ENCODE measurements around the gene PRF1. TPM values are rescaled to one million over a fixed set of nuclear protein-coding genes. Genes with fewer than 3 reads are reported as not detected.
"Not testable (repeated sequence)": the region's sequence is repeated elsewhere in the genome, so short reads cannot be mapped to it uniquely, and the experiment has no call there.

PRF1 gene
- total and polyA plus RNA-seq, 2 donors (not counting 1 experiment from before 2014, with no cell fraction given), result not detected

GRCh38 chr10:70634011-70634410 lies 31.5 kb upstream of the PRF1 start:
- Histone ChIP-seq H2AFZ (ENCODE audit: low read length) (no peak overlapping the region), H4K20me1 (ENCODE audit: control insufficient read depth, extremely low read depth, insufficient read depth, low read length) (no peaks in the 10 kb centered on the region), H3K79me2 (ENCODE audit: control insufficient read depth, insufficient read depth, low read length) (no peaks in the 10 kb centered on the region), H3K4me1 (ENCODE audit: control insufficient read depth, extremely low read depth, insufficient read depth, low read length) (no peaks in the 10 kb centered on the region), H3K9ac (ENCODE audit: insufficient read depth, low read length) (no peak overlapping the region), H3K9me3 (ENCODE audit: control insufficient read depth, insufficient read depth, low read depth, low read length) (no peaks in the 10 kb centered on the region), H3K4me2 (ENCODE audit: extremely low read depth, insufficient read depth, low read length) (no peak overlapping the region), H3K36me3 (ENCODE audit: control insufficient read depth, insufficient read depth, low read length) (no peaks in the 10 kb centered on the region), H3K4me3 (replicated peaks in 1 of 4; ENCODE audit: control extremely low read depth in 1 of 4, insufficient read depth in 1 of 4, low read depth in 3 of 4, low read length in 4 of 4) (no peak overlapping the region), H3K27me3 (ENCODE audit: control insufficient read depth, insufficient read depth, low read length) (peaks cover 4% of the 10 kb centered on the region), H3K27ac (ENCODE audit: insufficient read depth, low read length) (no peak overlapping the region)
- TF ChIP-seq CTCF (conservative IDR thresholded peaks at IDR 0.05 in 1 of 2, IDR thresholded peaks at IDR 0.05 in 1 of 2; ENCODE audit: low read depth in 1 of 2, low read length in 2 of 2) (no peak), EZH2 (IDR thresholded peaks at IDR 0.05; ENCODE audit: low read length, missing control alignments) (no peak)
- DNase-seq (ENCODE audit: low read depth in 2 of 2), result peak in 1 of 2 donors; percentile 37

- not testable (repeated sequence) for DNase-seq (ENCODE audit: low read depth in 2 of 2); H3K4me3 ChIP-seq (replicated peaks in 1 of 4; ENCODE audit: control extremely low read depth in 1 of 4, insufficient read depth in 1 of 4, low read depth in 3 of 4, low read length in 4 of 4); H3K9me3 ChIP-seq (ENCODE audit: control insufficient read depth, insufficient read depth, low read depth, low read length); H3K4me2 ChIP-seq (ENCODE audit: extremely low read depth, insufficient read depth, low read length); H3K79me2 ChIP-seq (ENCODE audit: control insufficient read depth, insufficient read depth, low read length); H2AFZ ChIP-seq (ENCODE audit: low read length); H3K27me3 ChIP-seq (ENCODE audit: control insufficient read depth, insufficient read depth, low read length); H3K9ac ChIP-seq (ENCODE audit: insufficient read depth, low read length); H3K36me3 ChIP-seq (ENCODE audit: control insufficient read depth, insufficient read depth, low read length); H3K27ac ChIP-seq (ENCODE audit: insufficient read depth, low read length); H4K20me1 ChIP-seq (ENCODE audit: control insufficient read depth, extremely low read depth, insufficient read depth, low read length); H3K4me1 ChIP-seq (ENCODE audit: control insufficient read depth, extremely low read depth, insufficient read depth, low read length)
Measured at GRCh38 chr10:70631735-70632134, 29.2 kb upstream of the PRF1 start.

- DNase-seq (ENCODE audit: low read depth in 2 of 2), result no peak
- Histone ChIP-seq H2AFZ (ENCODE audit: low read length) (no peak overlapping the region), H3K4me1 (ENCODE audit: control insufficient read depth, extremely low read depth, insufficient read depth, low read length) (no peaks in the 10 kb centered on the region), H3K27ac (ENCODE audit: insufficient read depth, low read length) (no peak overlapping the region), H3K9ac (ENCODE audit: insufficient read depth, low read length) (no peak overlapping the region), H3K9me3 (ENCODE audit: control insufficient read depth, insufficient read depth, low read depth, low read length) (no peaks in the 10 kb centered on the region), H3K36me3 (ENCODE audit: control insufficient read depth, insufficient read depth, low read length) (no peaks in the 10 kb centered on the region), H3K4me3 (replicated peaks in 1 of 4; ENCODE audit: control extremely low read depth in 1 of 4, insufficient read depth in 1 of 4, low read depth in 3 of 4, low read length in 4 of 4) (no peak overlapping the region), H3K79me2 (ENCODE audit: control insufficient read depth, insufficient read depth, low read length) (no peaks in the 10 kb centered on the region), H3K4me2 (ENCODE audit: extremely low read depth, insufficient read depth, low read length) (no peak overlapping the region), H4K20me1 (ENCODE audit: control insufficient read depth, extremely low read depth, insufficient read depth, low read length) (no peaks in the 10 kb centered on the region), H3K27me3 (ENCODE audit: control insufficient read depth, insufficient read depth, low read length) (peaks cover 4% of the 10 kb centered on the region)
- TF ChIP-seq CTCF (conservative IDR thresholded peaks at IDR 0.05 in 1 of 2, IDR thresholded peaks at IDR 0.05 in 1 of 2; ENCODE audit: low read depth in 1 of 2, low read length in 2 of 2) (no peak), EZH2 (IDR thresholded peaks at IDR 0.05; ENCODE audit: low read length, missing control alignments) (no peak)
Measured at GRCh38 chr10:70629338-70629737, 26.8 kb upstream of the PRF1 start.
